ES-I3 (cell line): ENCODE data around the gene BRAF.
"Not testable (repeated sequence)": the region's sequence is repeated elsewhere in the genome, so short reads cannot be mapped to it uniquely, and the experiment has no call there.

Experiments
- H3K36me3 ChIP-seq: 2 replicates; pipeline ENCODE4 v1.6.1; 2013; ENCODE audit warnings: mild to moderate bottlenecking, low read length, control low read depth, moderate library complexity; ENCODE audit not compliant: insufficient read depth
- H3K4me1 ChIP-seq: 2 replicates; pipeline ENCODE4 v1.6.1; 2013; ENCODE audit warnings: mild to moderate bottlenecking, control low read depth, low read length; ENCODE audit not compliant: insufficient read depth
- H3K9ac ChIP-seq: 2 replicates; pipeline ENCODE4 v1.6.1; 2013; ENCODE audit warnings: low read depth, mild to moderate bottlenecking, low read length, moderate library complexity
- H3K9me3 ChIP-seq: 2 replicates; pipeline ENCODE4 v1.6.1; 2013; ENCODE audit warnings: mild to moderate bottlenecking, low read length, moderate library complexity; ENCODE audit not compliant: control insufficient read depth, insufficient read depth

The BRAF gene

DNA sequence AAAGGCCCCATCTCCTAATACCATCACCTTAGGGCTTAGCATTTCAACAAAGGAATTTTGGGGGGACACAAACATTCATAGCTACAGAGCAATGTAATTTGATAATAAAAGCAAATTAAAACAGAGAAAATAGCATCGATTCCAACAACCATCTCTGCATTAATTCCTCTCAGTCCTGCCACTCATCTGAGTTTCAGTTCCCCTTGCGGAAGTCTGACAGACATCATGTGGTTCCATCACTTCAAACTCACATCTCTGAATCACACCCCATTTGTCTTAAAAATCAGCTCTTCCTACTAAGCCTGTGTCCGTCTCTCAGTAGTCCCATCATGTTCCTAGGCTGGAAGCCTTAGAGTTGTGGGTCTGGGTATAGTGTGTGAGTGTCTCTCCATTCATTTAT is 248.4 kb downstream of the BRAF start:
- Histone ChIP-seq H3K9me3 (no peaks in the 10 kb centered on the region), H3K36me3 (no peaks in the 10 kb centered on the region), H3K4me1 (peaks cover 5% of the 10 kb centered on the region; the same call in 1 of the 2 replicates), H3K9ac (no peak overlapping the region)

DNA sequence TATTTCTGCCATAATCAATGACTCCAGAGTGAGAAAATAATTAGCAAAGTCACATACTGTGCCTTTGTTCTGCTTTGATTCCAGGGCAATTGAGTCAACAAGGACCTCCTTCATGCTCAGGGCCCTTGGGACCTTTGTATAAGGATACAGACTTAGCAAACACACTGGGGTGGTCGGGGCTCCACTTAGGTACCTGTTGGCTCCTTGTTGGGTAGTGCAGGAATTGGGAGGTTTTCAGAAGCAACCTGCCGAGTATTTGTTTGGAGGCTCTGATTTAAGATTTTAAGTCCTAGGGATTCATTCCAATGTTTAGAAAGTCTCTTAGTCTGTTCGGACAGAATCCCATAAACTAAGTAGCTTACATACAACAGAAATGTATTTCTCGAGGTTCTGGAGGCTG is 249.0 kb downstream of the BRAF start:
- H3K4me1 ChIP-seq: peaks cover 5% of the 10 kb centered on the region; the same call in 1 of the 2 replicates
- H3K9ac ChIP-seq: no peak overlapping the region
- no peaks in the 10 kb centered on the region for H3K9me3 ChIP-seq
- H3K36me3 ChIP-seq: no peaks in the 10 kb centered on the region

DNA sequence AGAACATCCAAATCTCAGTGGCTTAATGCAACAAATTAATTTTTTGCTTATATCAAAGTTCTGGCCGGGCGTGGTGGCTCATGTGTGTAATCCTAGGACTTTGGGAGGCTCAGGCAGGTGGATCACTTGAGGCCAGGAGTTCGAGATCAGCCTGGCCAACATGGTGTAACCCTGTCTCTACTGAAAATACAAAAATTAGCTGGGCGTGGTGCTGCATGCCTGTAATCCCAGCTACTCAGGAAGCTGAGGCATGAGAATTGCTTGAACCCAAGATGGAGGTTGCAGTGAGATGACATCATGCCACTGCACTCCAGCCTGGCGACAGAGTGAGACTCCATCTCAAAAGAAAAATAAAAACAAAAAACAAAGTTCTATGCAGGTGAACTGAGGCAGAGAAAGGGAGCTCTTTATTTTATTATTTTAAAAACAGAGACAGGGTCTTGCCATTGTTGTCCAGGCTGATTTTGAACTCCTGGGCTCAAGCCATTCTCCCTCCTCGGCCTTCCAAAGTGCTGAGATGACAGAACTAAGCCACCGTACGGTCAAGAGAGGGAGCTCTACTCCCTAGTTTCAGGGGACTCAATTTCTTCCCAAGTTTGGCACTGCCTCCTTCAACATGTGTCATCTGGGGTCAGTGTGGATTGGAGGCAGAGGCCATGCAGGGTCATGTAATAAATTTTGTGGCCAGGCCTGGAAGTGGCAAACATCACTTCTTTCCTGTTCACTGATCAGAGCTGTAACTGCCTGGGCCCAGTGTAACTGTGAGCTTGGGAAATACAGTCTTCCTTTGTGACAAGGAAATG is 249.6 kb downstream of the BRAF start:
- Histone ChIP-seq H3K4me1 (peaks cover 5% of the 10 kb centered on the region; the same call in 1 of the 2 replicates), H3K36me3 (no peaks in the 10 kb centered on the region), H3K9me3 (no peaks in the 10 kb centered on the region), H3K9ac (no peak overlapping the region)

DNA sequence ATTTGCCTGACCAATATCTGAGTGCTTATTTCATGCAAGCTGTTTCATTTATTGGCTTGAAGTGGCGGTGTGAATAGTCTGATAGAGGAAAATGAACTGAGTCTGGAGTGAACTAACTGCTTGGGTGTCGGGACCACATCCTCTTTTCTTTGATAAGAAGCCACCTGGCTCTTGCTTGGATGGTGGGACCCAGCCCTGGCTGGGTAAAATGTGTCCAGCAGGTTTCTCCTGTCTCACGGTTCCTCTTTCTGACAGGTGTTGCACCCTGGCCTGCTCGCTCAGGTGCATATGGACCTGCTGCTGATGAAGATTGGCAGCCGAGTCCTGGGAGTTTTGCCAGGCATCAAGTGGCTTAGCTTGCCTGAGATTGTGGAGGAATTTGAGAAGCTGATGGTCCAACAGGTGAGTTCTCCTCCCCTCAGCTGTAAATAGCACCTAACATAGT is 250.4 kb downstream of the BRAF start:
- H3K9ac ChIP-seq: peak overlapping the region; percentile 63; the same call in 1 of the 2 replicates
- no peaks in the 10 kb centered on the region for H3K36me3 ChIP-seq
- H3K4me1 ChIP-seq: peaks cover 5% of the 10 kb centered on the region; the same call in 1 of the 2 replicates
- no peaks in the 10 kb centered on the region for H3K9me3 ChIP-seq

DNA sequence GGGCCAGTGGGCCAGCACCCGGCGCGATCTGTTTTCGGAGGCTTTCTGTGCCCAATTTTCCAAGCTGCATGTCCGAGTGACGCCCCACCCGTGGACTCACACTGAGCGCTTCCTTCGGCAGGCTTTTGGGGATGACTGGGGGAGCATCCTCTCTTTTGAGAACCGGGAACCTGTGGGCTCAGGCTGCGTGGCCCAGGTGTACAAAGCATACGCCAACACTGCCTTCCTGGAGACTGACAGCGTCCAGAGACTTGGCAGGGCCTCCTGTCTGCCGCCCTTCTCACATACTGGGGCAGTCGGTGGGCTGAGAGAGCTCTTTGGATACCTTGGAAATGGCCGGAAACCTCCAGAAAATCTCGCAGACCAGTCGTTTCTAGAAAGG is 251.0 kb downstream of the BRAF start:
- Histone ChIP-seq H3K9ac (peak overlapping the region; percentile 63; the same call in 1 of the 2 replicates), H3K4me1 (peaks cover 5% of the 10 kb centered on the region; the same call in 1 of the 2 replicates), H3K9me3 (no peaks in the 10 kb centered on the region), H3K36me3 (no peaks in the 10 kb centered on the region)

DNA sequence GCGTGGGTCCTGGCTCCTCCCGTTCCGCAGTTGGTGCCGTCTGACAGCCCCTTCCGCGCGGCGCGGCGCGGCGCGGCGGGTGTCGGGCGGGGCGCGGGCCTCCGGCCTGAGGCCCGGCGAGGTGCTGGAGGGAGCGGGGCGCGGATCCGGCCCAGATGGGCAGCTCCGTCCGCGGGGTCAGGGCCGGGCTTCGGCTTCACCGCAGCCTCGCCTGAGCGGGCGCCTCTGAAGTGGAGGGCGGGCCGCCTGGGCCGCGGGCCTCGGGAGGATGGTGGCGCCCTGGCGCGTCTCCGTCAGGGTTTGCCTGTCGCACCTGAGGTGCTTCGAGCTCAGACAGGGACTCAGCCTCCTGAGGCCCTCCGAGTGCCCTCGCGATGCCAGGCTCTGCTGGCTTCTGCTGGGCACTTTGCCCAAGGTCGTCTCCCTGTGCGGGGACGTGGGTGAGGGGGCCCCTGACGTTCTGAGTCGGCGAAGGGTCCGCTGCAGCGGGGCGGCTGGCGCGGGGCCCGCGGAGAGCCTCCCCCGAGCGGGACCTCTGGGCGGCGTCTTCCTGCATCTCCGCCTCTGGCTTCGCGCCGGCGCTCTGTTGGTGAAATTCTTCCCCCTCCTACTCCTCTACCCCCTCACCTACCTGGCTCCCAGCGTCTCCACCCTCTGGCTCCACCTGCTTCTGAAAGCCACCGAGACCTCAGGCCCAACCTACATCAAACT is 251.5 kb downstream of the BRAF start:
- Histone ChIP-seq H3K9me3 (no peaks in the 10 kb centered on the region), H3K9ac (peak overlapping the region; percentile 63), H3K36me3 (no peaks in the 10 kb centered on the region), H3K4me1 (peaks cover 5% of the 10 kb centered on the region; the same call in 1 of the 2 replicates)

DNA sequence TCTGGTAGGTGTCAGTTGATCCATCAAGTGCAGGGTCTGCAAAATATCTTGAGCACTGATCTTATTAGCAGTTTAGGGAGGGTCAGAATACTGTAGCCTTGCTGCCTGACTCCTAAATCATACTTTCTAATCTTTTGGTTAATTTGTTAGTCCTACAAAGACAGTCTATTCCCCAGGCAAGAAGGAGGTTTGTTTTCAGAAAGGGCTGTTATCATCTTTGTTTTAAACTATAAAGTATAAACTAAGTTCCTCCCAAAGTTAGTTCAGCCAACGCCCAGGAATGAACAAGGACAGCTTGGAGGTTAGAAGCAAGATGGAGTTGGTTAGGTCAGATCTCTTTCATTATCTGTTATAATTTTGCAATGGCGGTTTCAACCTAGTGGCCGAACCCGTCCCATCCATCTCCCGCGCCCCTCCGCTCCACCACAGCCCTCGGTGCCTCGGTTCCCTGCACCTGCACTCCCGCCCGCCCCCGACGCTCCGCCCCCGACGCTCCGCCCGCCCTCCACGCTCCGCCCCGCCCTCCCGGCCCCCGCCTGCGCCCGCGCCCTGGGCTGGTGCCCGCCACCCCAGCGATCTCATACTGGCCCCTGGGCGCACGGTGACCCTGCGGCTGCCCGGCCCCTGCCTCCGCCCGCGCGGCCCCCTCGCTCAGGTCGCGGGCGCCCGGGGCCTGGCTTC is 252.2 kb downstream of the BRAF start, which contains the start of gene ADCK2:
TSS of gene ADCK2 (plus strand) at position 564 of the 681 bp plus-strand sequence. CDS start 386 bp downstream, outside the sequence.
- Histone ChIP-seq H3K4me1 (peaks cover 5% of the 10 kb centered on the region; the same call in 1 of the 2 replicates), H3K9ac (peak within 1 kb of the TSS; percentile 63), H3K36me3 (no peaks in the 10 kb centered on the region), H3K9me3 (no peaks in the 10 kb centered on the region)

DNA sequence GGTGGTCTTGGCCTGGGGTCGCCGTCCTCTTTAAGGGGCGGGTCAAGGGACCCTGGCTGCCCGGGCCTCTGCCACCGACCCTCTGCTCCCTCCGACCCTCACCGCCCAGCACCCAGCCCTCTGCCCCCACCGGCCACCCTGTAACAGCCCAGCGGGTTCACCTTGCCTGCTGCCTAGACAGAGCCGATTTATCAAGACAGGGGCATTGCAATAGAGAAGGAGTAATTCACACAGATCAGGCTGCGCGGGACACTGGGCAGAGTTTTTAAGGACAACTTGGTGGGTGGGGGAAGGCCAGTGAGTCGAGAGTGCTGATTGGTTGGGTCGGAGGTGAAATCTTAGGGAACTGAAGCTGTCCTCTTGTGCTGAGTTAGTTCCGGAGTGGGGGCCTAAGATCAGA is 252.8 kb downstream of the BRAF start:
- Histone ChIP-seq H3K9me3 (no peaks in the 10 kb centered on the region), H3K9ac (peak overlapping the region; percentile 39; the same call in 1 of the 2 replicates), H3K36me3 (no peaks in the 10 kb centered on the region), H3K4me1 (peaks cover 5% of the 10 kb centered on the region; the same call in 1 of the 2 replicates)

DNA sequence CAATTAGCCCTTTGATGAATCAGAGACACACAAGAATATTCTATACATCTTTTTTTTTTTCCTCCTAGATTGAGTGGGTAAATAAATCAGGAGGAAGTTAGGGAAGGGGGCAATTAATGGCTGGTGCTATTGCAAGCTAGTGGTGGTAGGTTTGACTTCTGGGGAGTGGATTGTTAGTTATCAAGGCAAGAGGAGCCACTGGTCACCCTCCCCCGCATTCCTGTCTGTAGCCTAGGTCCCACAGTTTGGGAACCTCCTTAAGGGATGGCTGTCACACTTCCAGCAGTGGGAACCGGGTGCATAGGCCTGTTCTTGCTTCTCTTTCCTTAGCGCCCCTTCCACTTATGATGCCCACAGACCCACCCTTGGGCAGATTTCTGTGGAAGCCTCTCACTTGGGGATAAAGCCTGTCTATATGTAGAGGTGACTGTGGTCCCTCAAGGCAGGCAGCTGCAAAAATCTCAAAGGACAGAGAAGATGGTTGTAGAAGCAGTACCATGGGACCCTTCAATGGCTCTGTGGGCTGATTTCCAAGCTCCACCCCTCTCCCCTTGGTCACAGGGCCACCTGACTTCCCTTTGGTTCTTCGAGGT is 254.3 kb downstream of the BRAF start:
- no peak overlapping the region for H3K9ac ChIP-seq
- H3K9me3 ChIP-seq: no peaks in the 10 kb centered on the region
- peaks cover 2% of the 10 kb centered on the region; the same call in 1 of the 2 replicates for H3K4me1 ChIP-seq
- H3K36me3 ChIP-seq: no peaks in the 10 kb centered on the region

DNA sequence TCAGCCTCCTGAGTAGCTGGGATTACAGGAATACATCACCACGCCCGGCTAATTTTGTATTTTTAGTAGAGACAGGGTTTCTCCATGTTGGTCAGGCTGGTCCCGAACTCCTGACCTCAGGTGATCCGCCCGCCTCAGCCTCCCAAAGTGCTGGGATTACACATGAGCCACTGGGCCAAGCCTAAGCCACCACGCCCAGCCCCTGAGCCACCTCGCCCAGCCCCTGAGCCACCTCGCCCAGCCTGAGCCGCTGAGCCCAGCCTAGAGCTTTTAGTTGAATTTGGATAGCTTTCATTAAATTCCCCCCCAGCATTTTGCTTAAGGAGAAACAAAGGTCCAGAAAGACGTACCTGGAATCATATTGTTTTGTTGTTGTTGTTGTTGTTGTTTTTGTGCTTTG is 254.9 kb downstream of the BRAF start:
- not testable (repeated sequence) for H3K9ac ChIP-seq, H3K4me1 ChIP-seq, H3K9me3 ChIP-seq, H3K36me3 ChIP-seq

DNA sequence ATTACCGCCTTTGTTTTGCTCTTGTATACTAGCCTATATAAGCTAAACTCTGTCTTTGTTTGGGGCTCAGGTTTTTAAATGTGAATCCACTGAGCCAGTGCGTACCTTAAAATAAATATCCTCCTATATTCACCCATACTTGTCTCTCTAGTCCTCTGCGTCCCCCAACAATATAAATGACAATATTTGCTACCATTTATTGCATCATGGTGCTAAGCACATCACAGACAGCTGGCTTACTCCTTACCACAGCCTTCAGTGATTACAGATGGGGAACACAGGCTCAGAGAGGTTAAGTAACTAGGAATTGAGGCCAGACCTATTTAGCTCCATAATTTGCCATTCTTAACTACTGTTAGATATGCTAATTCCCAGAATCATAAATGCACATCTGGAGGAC is 255.4 kb downstream of the BRAF start:
- H3K9ac ChIP-seq: no peak overlapping the region
- H3K36me3 ChIP-seq: no peaks in the 10 kb centered on the region
- H3K4me1 ChIP-seq: no peaks in the 10 kb centered on the region
- no peaks in the 10 kb centered on the region for H3K9me3 ChIP-seq
